DMS153 treated with DMSO at 0.1 percent for 48 hours (cell line): ENCODE data around the gene PKP3.
"Not testable (repeated sequence)": the region's sequence is repeated elsewhere in the genome, so short reads cannot be mapped to it uniquely, and the experiment has no call there.

Experiments used
- DNase-seq: peaks from one replicate; lab custom pipeline; 2025; ENCODE audit not compliant: unreplicated experiment; lab: John Stamatoyannopoulos, UW

The PKP3 gene

DNA sequence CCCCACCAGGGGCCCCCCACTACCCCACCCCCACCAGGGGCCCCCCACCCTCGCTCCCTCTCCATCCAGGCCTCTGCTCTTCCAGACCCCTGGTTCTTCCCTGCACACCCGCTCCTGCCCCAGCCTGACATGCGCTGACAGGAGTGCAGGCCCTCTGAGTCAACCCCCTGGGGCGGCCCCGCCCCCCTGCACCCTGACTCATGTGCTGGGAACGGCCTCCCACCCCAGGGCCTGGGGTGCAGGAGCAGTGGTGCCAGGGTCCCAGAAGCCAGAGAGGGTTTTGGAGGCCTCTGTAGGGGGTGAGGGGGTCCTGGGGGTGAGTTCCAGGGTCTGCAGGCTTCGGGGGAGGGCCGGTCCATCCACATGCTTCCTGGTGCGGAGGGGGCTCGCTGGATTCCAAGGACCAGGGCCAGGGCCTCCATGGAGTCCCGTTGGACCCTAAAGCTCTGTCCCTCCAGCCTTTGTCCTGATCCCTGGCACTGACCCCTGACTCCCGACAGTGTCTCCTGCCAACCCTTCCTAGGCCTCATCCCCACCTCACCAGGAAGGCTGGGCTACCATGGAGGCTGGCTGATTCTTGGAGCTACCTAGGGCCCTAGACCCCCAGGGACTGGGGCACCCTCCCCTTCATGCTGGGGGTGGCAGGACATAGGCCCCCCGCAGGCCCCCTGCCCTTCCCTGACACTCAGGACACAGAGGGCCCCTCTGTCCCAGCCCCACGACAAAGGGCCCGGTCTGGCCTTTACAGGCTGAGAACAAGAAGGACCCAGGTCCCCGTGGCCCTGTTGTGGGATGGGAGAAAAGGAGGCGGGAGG, 583 bp upstream of the PKP3 start:
- no peak for DNase-seq

DNA sequence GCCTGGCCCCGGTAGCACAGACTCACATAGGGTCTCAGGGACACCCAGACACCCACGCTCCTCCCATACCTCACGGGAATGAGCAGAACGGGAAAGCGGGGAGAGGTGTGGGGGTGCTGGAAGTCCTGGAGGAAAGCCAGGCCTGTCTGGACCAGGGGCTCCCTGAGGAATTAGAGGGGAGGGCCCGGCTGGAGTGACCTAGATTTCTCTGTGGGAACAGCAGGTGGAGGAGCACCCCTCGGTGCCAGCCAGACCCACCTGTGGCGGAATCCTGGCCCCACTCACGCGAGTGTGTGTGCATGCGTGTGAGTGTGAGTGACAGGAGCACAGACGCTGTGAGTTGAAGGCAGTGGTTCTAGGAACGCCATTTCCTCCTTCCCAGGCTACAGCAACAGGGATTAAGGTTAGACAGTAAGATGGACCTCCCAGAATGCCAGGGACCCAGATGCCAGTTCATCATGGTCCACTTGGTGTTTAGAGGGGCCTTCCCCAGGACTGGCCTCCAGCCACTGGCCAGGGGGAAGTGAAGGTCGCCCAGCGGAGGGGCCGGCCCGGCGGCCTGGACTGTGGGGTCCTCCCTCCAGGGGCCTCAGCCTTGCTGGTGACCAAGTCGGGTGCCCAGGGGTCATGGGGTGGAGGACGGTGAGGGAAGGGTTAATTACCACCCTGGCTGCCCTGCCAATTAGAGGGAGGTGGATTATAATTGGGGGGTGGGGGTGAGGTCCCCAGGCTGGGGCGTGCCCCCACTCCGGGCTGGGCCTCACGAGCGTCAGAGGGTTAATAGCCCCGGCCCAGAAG, 1.0 kb downstream of the PKP3 start:
- no peak for DNase-seq

DNA sequence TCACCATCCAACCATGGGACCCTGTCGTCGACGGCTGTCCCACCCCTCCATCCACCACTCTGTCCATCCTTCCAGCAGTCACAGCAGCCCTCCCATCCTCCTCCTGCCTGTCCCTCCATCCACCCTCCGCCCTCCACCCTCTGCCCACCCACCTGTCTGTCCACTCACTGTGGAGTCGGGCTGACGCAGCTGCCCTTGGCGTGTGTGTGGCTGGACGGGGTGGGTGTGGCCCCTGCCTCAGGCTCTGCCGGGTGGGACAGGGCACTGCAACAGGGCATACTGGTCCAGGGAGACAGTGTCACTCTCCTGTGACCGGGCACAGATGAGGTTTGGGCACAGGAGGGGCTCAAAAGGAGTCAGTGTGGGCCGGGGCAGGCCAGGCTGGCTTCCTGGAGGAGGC, 1.9 kb downstream of the PKP3 start:
- no peak for DNase-seq

DNA sequence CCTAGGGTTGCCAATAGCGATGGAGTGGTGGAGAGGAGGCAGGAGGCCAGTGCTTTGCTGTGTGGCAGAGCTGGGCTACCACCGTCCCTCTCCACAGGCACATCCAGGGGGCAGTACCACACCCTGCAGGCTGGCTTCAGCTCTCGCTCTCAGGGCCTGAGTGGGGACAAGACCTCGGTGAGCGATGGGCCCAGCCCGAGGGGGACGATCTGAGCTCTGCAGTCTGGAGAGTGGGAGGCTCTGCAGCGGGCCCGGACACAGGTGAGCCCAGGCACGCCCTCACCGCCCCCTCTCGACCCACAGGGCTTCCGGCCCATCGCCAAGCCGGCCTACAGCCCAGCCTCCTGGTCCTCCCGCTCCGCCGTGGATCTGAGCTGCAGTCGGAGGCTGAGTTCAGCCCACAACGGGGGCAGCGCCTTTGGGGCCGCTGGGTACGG, 2.5 kb downstream of the PKP3 start:
- DNase-seq: no peak

DNA sequence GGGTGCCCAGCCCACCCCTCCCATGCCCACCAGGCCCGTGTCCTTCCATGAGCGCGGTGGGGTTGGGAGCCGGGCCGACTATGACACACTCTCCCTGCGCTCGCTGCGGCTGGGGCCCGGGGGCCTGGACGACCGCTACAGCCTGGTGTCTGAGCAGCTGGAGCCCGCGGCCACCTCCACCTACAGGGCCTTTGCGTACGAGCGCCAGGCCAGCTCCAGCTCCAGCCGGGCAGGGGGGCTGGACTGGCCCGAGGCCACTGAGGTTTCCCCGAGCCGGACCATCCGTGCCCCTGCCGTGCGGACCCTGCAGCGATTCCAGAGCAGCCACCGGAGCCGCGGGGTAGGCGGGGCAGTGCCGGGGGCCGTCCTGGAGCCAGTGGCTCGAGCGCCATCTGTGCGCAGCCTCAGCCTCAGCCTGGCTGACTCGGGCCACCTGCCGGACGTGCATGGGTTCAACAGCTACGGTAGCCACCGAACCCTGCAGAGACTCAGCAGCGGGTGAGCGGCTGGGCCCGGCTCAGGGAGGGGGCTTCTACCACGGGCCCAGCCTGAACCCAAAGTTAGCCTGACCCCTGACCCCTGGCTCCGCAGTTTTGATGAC, 3.0 kb downstream of the PKP3 start:
- no peak for DNase-seq

DNA sequence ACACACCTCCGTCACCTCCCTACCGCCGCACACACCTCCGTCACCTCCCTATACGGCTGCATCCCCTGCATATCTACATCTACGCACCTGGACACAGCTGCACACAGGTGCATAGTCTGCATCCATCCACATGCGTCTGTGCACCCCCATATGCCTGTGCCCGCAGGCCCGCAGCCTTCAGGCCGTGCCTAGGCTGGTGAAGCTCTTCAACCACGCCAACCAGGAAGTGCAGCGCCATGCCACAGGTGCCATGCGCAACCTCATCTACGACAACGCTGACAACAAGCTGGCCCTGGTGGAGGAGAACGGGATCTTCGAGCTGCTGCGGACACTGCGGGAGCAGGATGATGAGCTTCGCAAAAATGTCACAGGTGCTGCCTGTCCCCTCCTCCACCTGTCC, 4.8 kb downstream of the PKP3 start:
- no peak for DNase-seq

DNA sequence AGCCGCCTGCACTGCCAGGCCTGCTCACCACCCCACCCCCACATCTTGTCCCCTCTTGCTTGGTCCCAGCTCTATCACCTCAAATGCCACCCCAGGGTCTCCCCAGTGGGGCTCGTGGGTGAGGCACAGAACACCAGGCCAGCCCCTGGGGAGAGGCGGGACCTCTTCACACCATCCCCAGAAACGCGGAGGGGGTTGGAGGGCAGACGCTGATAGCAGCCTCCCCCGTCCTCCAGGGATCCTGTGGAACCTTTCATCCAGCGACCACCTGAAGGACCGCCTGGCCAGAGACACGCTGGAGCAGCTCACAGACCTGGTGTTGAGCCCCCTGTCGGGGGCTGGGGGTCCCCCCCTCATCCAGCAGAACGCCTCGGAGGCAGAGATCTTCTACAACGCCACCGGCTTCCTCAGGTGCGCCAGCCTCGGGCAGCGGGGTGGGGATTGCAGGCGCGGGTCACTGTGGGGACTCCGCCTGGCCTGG, 5.8 kb downstream of the PKP3 start:
- no peak for DNase-seq

DNA sequence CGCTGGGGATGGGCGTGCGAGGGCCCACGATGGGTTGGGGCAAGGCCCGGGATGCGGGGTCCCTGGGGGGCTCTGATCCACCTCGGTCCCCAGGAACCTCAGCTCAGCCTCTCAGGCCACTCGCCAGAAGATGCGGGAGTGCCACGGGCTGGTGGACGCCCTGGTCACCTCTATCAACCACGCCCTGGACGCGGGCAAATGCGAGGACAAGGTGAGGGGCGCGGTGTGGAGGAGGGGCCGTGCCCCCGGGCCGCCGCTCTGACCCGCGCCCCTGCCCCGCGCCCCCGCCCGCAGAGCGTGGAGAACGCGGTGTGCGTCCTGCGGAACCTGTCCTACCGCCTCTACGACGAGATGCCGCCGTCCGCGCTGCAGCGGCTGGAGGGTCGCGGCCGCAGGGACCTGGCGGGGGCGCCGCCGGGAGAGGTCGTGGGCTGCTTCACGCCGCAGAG, 6.3 kb downstream of the PKP3 start:
- no peak for DNase-seq

DNA sequence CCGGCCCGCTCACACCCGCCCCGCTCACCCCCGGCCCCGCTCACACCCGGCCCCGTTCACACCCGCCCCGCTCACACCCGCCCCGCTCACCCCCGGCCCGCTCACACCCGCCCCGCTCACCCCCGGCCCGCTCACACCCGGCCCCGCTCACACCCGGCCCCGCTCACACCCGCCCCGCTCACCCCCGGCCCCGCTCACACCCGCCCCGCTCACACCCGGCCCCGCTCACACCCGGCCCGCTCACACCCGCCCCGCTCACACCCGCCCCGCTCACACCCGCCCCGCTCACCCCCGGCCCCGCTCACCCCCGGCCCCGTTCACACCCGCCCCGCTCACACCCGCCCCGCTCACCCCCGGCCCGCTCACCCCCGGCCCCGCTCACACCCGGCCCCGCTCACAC, 7.2 kb downstream of the PKP3 start:
- DNase-seq: not testable (repeated sequence)

DNA sequence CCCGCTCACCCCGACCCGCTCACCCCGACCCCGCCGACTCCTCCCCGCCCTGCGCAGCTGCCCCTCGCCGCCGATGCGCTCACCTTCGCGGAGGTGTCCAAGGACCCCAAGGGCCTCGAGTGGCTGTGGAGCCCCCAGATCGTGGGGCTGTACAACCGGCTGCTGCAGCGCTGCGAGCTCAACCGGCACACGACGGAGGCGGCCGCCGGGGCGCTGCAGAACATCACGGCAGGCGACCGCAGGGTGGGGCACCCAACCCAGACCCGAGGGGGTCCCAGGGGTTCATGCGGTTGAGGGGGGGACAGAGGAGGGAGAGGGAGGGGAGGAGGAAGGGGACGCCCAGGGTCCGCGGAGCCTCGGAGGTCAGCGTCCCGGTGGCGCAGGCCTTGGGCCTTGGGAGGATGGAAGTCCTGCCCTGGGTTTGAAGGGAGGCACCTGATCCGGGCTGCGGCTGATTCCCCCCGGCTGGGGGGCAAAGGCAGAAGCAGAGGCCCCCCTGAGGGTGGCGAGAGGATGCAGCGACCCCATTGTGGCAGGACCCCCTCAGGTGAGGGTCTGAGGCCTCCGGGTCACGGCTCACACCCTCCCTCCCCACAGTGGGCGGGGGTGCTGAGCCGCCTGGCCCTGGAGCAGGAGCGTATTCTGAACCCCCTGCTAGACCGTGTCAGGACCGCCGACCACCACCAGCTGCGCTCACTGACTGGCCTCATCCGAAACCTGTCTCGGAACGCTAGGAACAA, 9.2 kb downstream of the PKP3 start:
- DNase-seq: no peak

DNA sequence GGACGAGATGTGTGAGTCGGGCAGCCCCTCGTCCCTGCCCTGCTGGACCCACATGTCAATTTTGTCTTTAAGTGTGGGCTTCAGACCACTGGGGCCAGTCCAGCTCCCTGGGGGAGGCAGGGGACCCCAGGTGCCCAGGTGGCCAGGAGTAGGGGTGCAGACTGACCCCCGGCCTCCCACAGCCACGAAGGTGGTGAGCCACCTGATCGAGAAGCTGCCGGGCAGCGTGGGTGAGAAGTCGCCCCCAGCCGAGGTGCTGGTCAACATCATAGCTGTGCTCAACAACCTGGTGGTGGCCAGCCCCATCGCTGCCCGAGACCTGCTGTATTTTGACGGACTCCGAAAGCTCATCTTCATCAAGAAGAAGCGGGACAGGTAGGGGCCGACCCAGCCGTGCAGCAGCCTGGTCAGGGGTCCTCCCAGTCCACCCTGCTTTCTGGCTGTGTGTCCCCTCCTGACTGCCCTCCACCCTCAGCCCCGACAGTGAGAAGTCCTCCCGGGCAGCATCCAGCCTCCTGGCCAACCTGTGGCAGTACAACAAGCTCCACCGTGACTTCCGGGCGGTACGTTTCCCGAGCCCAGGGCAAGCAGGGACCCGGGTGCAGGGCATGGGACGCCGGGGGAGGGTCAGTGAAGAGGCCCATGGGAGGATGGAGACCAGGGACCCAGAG, 9.9 kb downstream of the PKP3 start:
- DNase-seq: no peak

DNA sequence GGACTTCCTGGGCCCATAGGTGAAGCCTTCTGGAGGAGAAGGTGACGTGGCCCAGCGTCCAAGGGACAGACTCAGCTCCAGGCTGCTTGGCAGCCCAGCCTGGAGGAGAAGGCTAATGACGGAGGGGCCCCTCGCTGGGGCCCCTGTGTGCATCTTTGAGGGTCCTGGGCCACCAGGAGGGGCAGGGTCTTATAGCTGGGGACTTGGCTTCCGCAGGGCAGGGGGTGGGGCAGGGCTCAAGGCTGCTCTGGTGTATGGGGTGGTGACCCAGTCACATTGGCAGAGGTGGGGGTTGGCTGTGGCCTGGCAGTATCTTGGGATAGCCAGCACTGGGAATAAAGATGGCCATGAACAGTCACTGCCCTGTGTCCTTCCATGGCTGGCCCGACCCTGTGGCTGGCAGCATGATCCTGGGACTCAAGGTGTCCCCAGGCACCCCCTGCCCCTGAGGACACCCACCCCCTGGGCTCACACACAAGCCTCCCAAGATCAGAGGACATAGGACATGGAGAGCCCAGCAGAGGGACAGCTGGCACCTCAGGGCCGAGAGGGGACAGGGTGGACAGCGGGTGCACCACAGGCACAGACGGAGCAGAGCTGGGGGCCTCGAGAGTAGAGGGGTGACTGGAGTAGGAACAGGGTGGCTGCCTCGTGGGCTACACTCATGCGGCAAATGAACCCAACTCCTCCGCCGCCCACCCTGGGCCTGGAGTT, 10.7 kb downstream of the PKP3 start:
- no peak for DNase-seq

DNA sequence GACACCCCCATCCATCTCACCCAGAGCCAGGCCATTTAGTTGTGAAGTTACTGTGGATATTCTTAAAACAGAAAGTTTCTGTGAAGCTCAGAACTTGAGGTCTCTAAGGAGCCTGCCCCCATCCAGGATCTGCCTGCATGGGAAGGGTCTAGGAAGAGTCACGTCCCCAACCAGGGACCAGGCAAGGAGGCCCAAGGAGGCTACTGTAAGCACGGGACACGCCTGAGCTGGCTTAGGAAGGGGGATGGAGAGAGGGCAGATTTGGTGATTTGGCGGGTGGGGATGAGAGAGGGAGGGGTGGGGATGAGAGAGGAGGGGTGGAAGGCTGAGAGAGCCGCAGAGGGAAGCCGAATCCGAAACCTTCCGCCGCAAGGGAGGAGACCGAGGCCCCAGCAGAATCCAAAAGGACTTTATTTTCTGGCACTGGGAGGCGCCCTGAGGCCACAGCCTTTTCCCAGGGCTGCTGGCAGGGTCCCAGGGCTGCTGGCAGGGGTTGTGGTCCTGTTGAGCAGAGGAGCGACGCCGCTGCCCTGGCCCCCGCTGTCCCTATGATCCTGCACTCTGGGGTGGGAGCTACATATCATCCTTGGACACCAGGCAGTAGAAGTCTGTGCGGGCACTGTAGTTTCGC, 11.4 kb downstream of the PKP3 start:
- no peak for DNase-seq

DNA sequence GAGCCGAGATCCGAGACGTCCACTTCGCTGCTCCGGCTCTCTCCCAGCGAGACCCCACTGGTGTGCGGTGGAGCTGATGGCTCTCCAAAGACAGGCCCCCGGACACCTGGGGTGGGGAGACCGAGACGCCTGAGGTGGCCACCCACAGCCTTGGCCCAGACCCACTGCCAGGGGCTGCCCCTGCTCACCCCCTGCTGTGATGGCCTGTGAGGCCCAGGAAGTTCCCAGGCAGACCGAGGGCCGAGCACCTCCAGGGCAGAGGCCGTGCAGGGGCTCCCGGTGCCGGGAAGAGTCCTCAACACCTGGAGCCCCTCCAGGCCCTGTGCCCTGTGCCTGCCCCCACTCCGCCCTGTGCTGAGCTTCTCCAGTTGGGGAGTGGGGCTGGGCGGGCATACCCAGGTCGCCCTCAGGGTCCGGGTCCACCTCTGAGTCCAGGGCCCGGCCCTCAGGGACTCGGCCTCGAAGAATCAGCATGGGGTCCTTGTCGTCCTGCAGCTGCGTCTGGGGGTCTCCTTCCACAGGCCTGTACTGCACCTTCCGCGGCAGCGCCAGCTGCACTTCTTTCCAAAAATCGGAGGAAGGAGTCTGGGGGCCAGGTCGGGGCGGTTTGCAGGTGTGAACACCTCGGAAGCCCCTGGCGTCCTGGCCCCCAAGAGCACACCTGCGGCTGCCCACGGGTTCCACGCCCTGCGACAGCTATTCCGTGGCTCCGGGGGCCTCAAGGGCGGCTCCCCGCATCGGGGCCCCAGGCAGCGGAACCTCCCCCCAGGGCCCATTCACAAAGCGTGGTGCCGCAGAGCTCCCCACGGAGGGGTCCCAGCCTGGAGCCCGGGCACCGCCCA, 12.2 kb downstream of the PKP3 start:
- no peak for DNase-seq

DNA sequence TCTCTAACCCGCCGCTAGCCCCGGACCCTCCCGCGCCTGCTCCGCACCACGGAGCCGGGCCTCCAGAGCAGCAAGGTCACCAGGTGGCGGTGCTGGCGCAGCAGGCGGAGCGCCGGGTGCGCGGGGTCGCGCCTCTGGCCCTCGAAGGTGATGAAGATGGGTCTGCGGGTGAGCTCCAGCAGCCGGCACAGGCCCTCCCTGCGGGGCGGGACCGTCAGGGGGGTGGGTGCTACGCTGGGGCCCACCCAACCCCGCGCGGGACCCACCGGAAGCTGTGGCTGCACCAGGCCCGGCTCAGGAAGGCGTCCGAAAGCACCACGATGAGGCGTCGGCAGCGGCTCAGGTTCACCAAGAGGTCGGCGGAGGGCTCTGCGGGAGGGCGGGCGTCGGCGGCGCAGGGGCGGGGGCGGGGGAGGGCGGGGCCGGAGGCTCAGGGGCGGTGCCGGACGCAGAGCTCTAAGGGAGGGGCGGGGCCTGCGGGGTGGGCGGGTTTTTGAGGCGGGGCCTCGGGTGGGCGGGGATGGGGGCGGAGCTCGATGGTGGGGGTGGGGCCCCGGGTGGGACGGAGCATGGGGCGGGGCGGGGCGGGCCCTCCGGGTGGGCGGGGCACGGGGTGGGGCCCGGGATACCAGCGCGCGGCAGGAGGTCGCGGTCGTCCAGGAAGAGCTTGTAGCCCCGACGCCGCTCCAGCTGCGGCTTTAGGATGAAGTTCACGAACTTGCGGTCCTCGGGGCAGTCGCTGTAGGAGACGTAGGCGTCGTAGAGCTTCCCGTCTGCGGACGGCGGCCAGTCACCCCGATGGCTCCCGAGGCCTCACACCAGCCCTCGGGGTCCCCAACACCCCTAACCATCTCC, 13.0 kb downstream of the PKP3 start:
- DNase-seq: no peak

DNA sequence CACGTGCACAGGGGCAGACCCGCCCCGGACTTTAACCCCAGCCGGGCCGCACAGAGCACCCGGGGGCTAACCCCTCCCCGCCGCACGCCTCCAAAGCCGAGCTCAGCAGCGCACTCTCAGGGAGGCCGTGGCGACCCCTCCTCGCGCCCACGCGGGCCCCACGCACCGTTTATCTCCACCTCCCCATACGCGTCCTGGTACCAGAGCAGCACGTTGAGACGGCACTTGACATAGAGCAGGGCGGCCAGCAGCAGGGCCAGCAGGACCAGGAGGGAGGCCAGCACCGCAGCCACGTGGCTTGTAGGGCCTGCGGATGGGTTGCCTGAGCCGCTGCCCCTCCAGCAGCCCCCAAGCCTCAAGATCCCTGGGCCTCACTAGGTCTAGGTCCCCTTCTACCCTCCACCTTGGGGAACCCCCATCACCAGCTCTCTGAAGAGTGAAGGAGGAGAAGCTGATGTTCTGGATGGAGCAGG, 13.7 kb downstream of the PKP3 start:
- DNase-seq: no peak
